Measurements from ENCODE around the gene OOSP4B.

OOSP4B gene

GRCh38 chr11:60077216-60077817, 60.3 kb downstream of the OOSP4B start:
- Histone ChIP-seq H3K9ac (ENCODE audit: low read depth, low read length) (no peak overlapping the region), H3K27me3 (ENCODE audit: insufficient read depth, low read length, poor library complexity) (no peaks in the 10 kb centered on the region), H3K4me2 (ENCODE audit: insufficient read depth, low read length) (no peak overlapping the region), H4K20me1 (ENCODE audit: insufficient read depth, low read length) (no peaks in the 10 kb centered on the region), H3K27ac (ENCODE audit: low read length) (no peak overlapping the region), H2AFZ (ENCODE audit: low read depth, low read length) (no peak overlapping the region), H3K4me1 (ENCODE audit: insufficient read depth, low read length) (no peaks in the 10 kb centered on the region), H3K9me3 (ENCODE audit: insufficient read depth, low read length, severe bottlenecking) (no peaks in the 10 kb centered on the region), H3K4me3 (ENCODE audit: low read depth in 1 of 2, low read length in 2 of 2) (no peak overlapping the region), H3K79me2 (ENCODE audit: insufficient read depth, low read length) (no peaks in the 10 kb centered on the region), H3K36me3 (ENCODE audit: insufficient read depth, low read length) (no peaks in the 10 kb centered on the region)
- DNase-seq (no peak), ATAC-seq (ENCODE audit: insufficient read depth, low read depth) (no peak)
- no peak for TF ChIP-seq EZH2 (IDR thresholded peaks at IDR 0.05; ENCODE audit: borderline replicate concordance, low read depth, low read length, severe bottlenecking)
- TF ChIP-seq CTCF (IDR thresholded peaks at IDR 0.05; ENCODE audit: borderline replicate concordance, extremely low read depth, low read length, poor library complexity, severe bottlenecking): no peak

DNA sequence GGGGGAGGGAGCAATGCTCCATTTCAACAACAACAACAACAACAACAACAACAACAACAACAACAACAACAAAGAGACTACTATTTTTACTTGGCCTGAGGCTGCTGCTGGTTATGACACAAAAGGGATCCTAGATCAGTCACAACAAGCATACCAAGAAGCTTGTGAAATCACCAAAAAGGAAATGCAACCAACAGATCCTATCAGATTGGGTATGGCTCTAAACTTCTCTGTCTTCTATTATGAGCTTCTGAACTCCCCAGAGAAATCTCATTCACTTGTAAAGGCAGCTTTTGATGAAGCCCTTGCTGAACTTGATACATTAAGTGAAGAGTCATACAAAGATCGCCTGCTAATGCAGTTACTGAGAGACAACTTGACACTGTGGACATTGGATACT, 61.0 kb downstream of the OOSP4B start:
- DNase-seq (no peak), ATAC-seq (ENCODE audit: insufficient read depth, low read depth) (no peak)
- Histone ChIP-seq H3K4me3 (ENCODE audit: low read depth in 1 of 2, low read length in 2 of 2) (no peak overlapping the region), H3K79me2 (ENCODE audit: insufficient read depth, low read length) (no peaks in the 10 kb centered on the region), H3K27me3 (ENCODE audit: insufficient read depth, low read length, poor library complexity) (no peaks in the 10 kb centered on the region), H3K4me2 (ENCODE audit: insufficient read depth, low read length) (no peak overlapping the region), H3K9ac (ENCODE audit: low read depth, low read length) (no peak overlapping the region), H2AFZ (ENCODE audit: low read depth, low read length) (no peak overlapping the region), H3K9me3 (ENCODE audit: insufficient read depth, low read length, severe bottlenecking) (no peaks in the 10 kb centered on the region), H3K4me1 (ENCODE audit: insufficient read depth, low read length) (no peaks in the 10 kb centered on the region), H3K27ac (ENCODE audit: low read length) (no peak overlapping the region), H3K36me3 (ENCODE audit: insufficient read depth, low read length) (no peaks in the 10 kb centered on the region), H4K20me1 (ENCODE audit: insufficient read depth, low read length) (no peaks in the 10 kb centered on the region)
- TF ChIP-seq CTCF (IDR thresholded peaks at IDR 0.05; ENCODE audit: borderline replicate concordance, extremely low read depth, low read length, poor library complexity, severe bottlenecking) (no peak), EZH2 (IDR thresholded peaks at IDR 0.05; ENCODE audit: borderline replicate concordance, low read depth, low read length, severe bottlenecking) (no peak)

DNA sequence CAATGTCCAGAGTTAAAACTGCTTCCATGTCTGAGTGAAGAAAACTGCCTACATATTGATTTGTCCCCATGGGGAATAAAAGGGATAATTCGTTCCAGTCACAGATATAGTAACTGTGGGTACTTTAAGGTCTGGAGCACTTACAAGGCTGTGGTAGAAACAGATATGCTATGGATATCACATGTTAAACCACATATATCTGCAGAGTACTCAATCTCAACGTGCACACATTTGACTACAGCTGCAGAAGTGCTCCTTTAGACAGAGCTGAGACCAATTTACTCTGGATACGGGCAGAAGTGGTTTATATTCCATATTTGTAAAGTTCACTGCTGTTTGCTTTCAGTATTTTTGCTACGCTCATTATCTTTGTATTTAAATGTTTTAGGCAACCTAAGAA, 61.8 kb downstream of the OOSP4B start:
- H3K4me2 ChIP-seq (ENCODE audit: insufficient read depth, low read length): no peak overlapping the region
- H3K4me3 ChIP-seq (ENCODE audit: low read depth in 1 of 2, low read length in 2 of 2): no peak overlapping the region
- no peak for ATAC-seq (ENCODE audit: insufficient read depth, low read depth)
- H3K9ac ChIP-seq (ENCODE audit: low read depth, low read length): no peak overlapping the region
- H3K79me2 ChIP-seq (ENCODE audit: insufficient read depth, low read length): no peaks in the 10 kb centered on the region
- TF ChIP-seq EZH2 (IDR thresholded peaks at IDR 0.05; ENCODE audit: borderline replicate concordance, low read depth, low read length, severe bottlenecking) (no peak), CTCF (IDR thresholded peaks at IDR 0.05; ENCODE audit: borderline replicate concordance, extremely low read depth, low read length, poor library complexity, severe bottlenecking) (no peak)
- no peaks in the 10 kb centered on the region for H3K9me3 ChIP-seq (ENCODE audit: insufficient read depth, low read length, severe bottlenecking)
- no peak overlapping the region for H3K27ac ChIP-seq (ENCODE audit: low read length)
- no peaks in the 10 kb centered on the region for H3K36me3 ChIP-seq (ENCODE audit: insufficient read depth, low read length)
- no peak overlapping the region for H2AFZ ChIP-seq (ENCODE audit: low read depth, low read length)
- no peaks in the 10 kb centered on the region for H3K4me1 ChIP-seq (ENCODE audit: insufficient read depth, low read length)
- no peaks in the 10 kb centered on the region for H4K20me1 ChIP-seq (ENCODE audit: insufficient read depth, low read length)
- H3K27me3 ChIP-seq (ENCODE audit: insufficient read depth, low read length, poor library complexity): no peaks in the 10 kb centered on the region
- DNase-seq: no peak

DNA sequence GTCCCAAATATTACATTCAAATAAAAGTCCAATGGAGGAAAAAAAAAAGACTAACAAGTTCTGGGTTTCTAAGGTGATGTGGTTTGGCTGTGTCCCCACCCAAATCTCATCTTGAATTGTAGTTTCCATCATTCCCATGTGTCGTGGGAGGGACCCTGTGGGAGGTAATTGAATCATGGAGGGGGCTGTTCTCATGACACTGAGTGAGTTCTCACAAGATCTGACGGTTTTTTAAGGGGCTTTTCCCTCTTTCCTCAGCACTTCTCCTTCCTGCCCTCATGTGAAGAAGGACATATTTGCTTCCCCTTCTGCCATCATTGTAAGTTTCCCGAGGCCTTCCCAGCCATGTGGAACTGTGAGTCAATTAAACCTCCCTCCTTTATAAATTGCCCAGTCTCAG, 63.6 kb downstream of the OOSP4B start:
- TF ChIP-seq CTCF (IDR thresholded peaks at IDR 0.05; ENCODE audit: borderline replicate concordance, extremely low read depth, low read length, poor library complexity, severe bottlenecking) (no peak), EZH2 (IDR thresholded peaks at IDR 0.05; ENCODE audit: borderline replicate concordance, low read depth, low read length, severe bottlenecking) (no peak)
- H3K4me2 ChIP-seq (ENCODE audit: insufficient read depth, low read length): no peak overlapping the region
- H3K9ac ChIP-seq (ENCODE audit: low read depth, low read length): no peak overlapping the region
- no peak overlapping the region for H2AFZ ChIP-seq (ENCODE audit: low read depth, low read length)
- no peak overlapping the region for H3K27ac ChIP-seq (ENCODE audit: low read length)
- DNase-seq (no peak), ATAC-seq (ENCODE audit: insufficient read depth, low read depth) (no peak)
- H3K4me3 ChIP-seq (ENCODE audit: low read depth in 1 of 2, low read length in 2 of 2): no peak overlapping the region
- no peaks in the 10 kb centered on the region for H4K20me1 ChIP-seq (ENCODE audit: insufficient read depth, low read length)
- H3K27me3 ChIP-seq (ENCODE audit: insufficient read depth, low read length, poor library complexity): no peaks in the 10 kb centered on the region
- H3K4me1 ChIP-seq (ENCODE audit: insufficient read depth, low read length): no peaks in the 10 kb centered on the region
- H3K9me3 ChIP-seq (ENCODE audit: insufficient read depth, low read length, severe bottlenecking): no peaks in the 10 kb centered on the region
- H3K79me2 ChIP-seq (ENCODE audit: insufficient read depth, low read length): no peaks in the 10 kb centered on the region
- no peaks in the 10 kb centered on the region for H3K36me3 ChIP-seq (ENCODE audit: insufficient read depth, low read length)
